ENCODE data around the gene ARSI.

The ARSI gene

GRCh38 chr5:150293091-150293941 is 9.4 kb downstream of the ARSI start:
- no peak for DNase-seq (ENCODE audit: low read depth)

- DNase-seq (ENCODE audit: low read depth), result no peak
Observed at GRCh38 chr5:150291388-150292385, 11.0 kb downstream of the ARSI start.

- DNase-seq (ENCODE audit: low read depth), result no peak
Observed at GRCh38 chr5:150289551-150290390, 12.9 kb downstream of the ARSI start, which contains the start of gene CAMK2A. Gene CAMK2A (minus strand): TSS chr5:150289773. CDS start chr5:150289625, 148 bp downstream.

GRCh38 chr5:150288791-150289190 is 13.9 kb downstream of the ARSI start:
- no peak for DNase-seq (ENCODE audit: low read depth)

DNA sequence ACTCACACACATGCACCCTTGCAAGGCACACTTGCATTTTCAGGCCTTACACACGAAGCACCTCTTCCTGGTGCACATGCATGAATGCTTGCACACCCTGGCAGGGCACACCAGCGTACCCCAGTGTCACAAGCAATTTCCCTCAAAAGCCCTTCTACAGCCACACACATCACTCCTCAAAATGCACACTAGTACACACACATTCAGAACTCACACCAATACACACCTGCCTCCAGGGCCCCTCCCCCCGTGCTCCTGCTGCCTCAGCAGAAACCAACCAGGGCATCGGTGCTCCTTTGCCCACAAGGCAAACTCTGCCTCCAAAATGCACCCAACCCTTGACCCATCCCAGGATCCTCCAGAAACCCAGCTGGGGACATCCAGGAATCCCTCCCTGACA is 14.3 kb downstream of the ARSI start:
- DNase-seq (ENCODE audit: low read depth), result no peak

GRCh38 chr5:150286820-150287219 is 15.9 kb downstream of the ARSI start:
- no peak for DNase-seq (ENCODE audit: low read depth)

DNA sequence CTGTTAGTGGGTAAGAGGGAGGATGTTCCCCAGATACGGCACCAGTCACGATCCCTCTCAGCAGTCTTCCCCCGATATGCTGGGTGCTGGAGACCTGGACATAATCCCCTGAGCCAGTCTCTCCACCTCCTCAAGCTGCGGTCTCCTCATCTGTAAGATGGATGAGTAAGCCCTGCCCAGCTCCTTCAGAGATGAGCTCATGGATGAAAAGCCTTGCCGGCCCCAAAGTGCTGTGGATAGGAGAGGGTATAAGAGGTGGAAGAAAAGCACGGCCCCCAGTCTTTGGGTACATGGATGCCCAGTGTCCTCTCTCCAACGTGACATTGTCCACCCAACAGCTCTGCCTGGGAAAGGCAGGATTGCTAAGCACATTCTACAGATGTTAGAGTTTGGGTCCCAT is 17.6 kb downstream of the ARSI start:
- no peak for DNase-seq (ENCODE audit: low read depth)

GRCh38 chr5:150284311-150284710 is 18.4 kb downstream of the ARSI start:
- DNase-seq (ENCODE audit: low read depth), result no peak

- no peak for DNase-seq (ENCODE audit: low read depth)
Observed at GRCh38 chr5:150283904-150284303, 18.8 kb downstream of the ARSI start.

- no peak for DNase-seq (ENCODE audit: low read depth)
Observed at GRCh38 chr5:150281987-150282386, 20.7 kb downstream of the ARSI start.

DNA sequence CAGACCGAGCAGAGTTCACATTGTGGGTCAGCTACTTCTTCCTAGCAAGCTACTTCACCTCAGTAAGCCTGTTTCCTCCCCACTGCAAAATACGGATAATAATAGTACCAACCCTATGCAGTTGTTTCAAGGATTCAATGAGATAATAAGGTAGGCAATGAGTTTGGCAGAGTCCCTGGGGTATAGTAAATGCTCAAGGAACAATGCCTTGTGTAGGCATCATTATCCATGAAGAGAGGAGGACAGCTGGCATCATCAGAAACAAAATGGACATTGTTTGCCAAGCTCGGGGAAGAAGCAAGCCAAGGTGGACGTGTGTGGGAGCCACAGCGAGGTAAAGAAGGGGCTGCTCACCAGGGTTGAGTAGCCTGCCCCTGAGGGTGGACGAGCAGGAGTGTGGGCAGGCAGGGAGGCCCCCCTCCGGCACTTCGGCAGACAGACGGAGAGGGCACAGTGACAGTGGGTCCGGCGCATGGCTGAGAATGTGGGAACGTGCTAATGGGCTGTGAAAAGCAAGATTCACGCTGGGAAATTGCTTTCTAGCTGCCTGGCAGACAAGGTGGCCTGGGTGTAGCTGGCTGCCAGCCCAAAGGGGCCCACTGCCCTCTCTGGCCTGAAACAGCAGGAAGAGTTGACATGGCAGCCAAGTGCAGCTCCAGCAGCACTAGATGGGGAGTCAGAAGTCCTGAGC is 23.2 kb downstream of the ARSI start:
- no peak for DNase-seq (ENCODE audit: low read depth)

DNA sequence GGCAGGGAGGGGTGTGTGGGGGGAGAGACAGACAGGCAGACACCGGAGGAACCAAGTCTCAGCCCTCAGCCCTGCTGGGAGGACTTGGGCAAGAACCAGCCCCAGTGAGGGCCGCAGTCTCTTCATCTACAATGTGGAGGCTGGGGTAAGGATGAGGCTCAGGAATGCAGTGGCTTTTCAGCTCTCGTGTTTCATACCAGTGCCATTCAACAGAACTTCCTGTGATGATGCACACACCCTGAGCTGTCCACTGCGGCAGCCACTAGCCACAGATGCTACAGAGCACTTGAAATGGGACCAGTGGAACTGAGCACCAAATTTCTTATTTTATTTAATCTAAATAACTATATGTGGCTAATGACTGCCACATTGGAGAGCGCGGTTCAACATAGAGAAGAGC is 23.8 kb downstream of the ARSI start:
- DNase-seq (ENCODE audit: low read depth), result no peak

GRCh38 chr5:150278046-150278730 is 24.5 kb downstream of the ARSI start:
- DNase-seq (ENCODE audit: low read depth), result no peak

GRCh38 chr5:150277043-150277442 is 25.7 kb downstream of the ARSI start:
- no peak for DNase-seq (ENCODE audit: low read depth)

DNA sequence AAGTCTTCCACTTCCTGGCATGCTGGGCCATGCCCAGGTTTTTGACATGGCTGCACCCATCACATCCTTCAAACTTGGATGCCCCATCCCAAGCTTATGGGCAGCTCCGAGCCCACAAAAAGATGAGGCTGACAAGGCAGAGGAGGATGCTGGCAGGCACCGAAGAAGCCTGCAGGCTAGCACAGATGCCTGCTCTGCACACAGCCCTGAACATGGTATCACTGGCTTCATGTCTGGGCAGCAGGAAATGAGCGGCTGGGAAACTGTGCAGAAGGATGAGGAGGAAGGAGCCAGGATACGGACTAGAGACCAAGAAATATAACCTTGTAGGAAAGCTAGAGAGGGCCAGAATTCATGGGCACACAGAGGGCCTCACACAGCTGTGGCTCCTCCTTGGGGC is 27.9 kb downstream of the ARSI start:
- DNase-seq (ENCODE audit: low read depth), result no peak

DNA sequence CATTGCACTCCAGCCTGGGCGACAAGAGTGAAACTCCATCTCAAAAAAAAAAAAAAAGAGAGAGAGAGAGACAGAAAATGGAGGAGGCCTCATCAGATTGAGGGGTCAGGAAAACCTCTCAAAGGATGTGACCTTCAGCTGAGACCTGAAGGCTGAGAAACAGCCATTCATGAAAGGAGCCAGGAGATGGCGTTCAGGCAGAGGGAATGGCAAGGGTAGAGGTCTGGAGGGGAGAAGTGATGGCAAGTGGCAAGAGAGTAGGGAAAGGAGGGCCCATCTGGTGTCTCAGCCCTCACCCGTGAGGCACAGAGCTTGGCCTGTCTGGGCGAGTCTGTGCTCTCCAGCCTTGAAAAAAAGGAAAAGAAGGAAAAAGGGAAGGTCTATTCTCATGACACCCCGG is 30.2 kb downstream of the ARSI start:
- no peak for DNase-seq (ENCODE audit: low read depth)

DNA sequence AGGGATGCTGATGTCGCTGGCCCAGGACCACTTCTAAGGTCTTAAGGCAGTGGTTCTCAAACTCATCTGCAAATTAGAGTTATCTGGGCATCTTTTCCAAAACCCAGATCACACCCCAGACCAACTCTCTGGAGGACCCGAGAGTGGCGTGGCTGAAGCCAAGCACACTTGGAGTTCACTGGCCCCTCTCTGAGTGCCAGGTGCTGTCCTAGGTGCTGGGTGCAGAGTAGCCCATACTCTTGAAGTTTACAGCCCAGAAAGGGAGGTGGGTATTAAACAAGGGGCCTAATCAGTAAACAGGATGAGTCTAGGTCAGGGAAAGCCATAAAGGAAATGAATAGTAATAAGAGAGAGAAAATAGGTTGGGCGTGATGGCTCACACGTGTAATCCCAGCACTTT is 30.8 kb downstream of the ARSI start:
- DNase-seq (ENCODE audit: low read depth), result no peak

DNA sequence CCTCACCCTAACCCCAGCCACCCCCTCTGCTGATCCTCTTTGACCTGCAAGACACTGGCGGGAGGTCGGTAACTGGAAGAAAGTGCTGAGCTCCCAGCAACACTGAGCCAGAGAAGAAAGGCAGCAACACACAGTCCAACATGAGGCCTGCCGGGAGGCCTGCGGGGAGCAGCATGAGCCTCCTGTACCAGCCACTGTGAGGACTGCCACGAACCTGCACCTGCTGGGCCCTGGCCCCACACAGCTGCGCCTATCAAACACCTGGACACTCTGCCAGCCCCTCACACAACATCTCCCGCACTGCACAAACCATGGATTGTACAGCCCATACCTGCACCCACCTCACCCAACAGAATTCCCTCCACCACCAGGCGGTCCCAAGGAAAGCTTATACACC is 31.4 kb downstream of the ARSI start:
- no peak for DNase-seq (ENCODE audit: low read depth)

- DNase-seq (ENCODE audit: low read depth), result no peak
Observed at GRCh38 chr5:150270541-150271295, 32.0 kb downstream of the ARSI start.

GRCh38 chr5:150266871-150267291 is 35.8 kb downstream of the ARSI start:
- no peak for DNase-seq (ENCODE audit: low read depth)
